Suprapubic skin (tissue), 3 donors: ENCODE measurements around the gene CC2D1A.

Experiments
- CTCF ChIP-seq, 2 donors: fragments of 200-600 bp in 1 of 2; fragments of 450-650 bp in 1 of 2; sonication (generic) in 1 of 2; IDR thresholded peaks; one replicate each; pipeline ENCODE4 v1.5.1; 2016 to 2019; ENCODE audit warnings: antibody characterized with exemption in 2 of 2, mild to moderate bottlenecking in 1 of 2, moderate library complexity in 1 of 2
- POLR2A ChIP-seq, 2 donors: fragments of 450-650 bp; IDR thresholded peaks; one replicate each; pipeline ENCODE4 v1.6.1; 2017; ENCODE audit warnings: antibody characterized with exemption in 2 of 2, mild to moderate bottlenecking in 2 of 2, moderate library complexity in 2 of 2

- TF ChIP-seq POLR2A (IDR thresholded peaks at IDR 0.05) (no peak), CTCF (IDR thresholded peaks at IDR 0.05) (no peak)
These were observed 25.6 kb downstream of the CC2D1A start for GRCh38 chr19:13931391-13932148.
